Vagina (tissue), 2 donors: Measurements from ENCODE around the gene SLF2. TPM values are rescaled to one million over a fixed set of nuclear protein-coding genes. Genes with fewer than 3 reads are reported as not detected.

ENCODE experiments used
- DNase-seq, 2 donors: peaks; one replicate each; pipeline ENCODE4 v3.0.0-alpha.2; 2017; ENCODE audit errors: extremely low spot score in 2 of 2
- H3K27ac ChIP-seq: fragments of 200-600 bp; sonication (generic); one replicate; pipeline ENCODE4 v1.5.1; 2019
- H3K27me3 ChIP-seq: fragments of 200-600 bp; sonication (generic); one replicate; pipeline ENCODE4 v1.5.1; 2019
- H3K36me3 ChIP-seq, 2 donors: fragments of 200-600 bp; sonication (generic); one replicate each; pipeline ENCODE4 v1.5.1; 2017 to 2019
- H3K4me1 ChIP-seq: fragments of 200-600 bp; sonication (generic); one replicate; pipeline ENCODE4 v1.5.1; 2019
- H3K4me3 ChIP-seq, 2 donors: fragments of 200-600 bp; sonication (generic); 1 replicate in 1 of 2; 2 replicates in 1 of 2; pipeline ENCODE4 v1.5.1; 2016 to 2019
- H3K9me3 ChIP-seq: fragments of 200-600 bp; sonication (generic); one replicate; pipeline ENCODE4 v1.5.1; 2019
- CTCF ChIP-seq, 3 experiments: fragments of 450-650 bp in 2 of 3; fragments of 200-600 bp in 1 of 3; sonication (generic) in 1 of 3; IDR thresholded peaks; one replicate each; pipeline ENCODE4 v1.5.1; 2017 to 2019; ENCODE audit warnings: antibody characterized with exemption in 3 of 3, mild to moderate bottlenecking in 2 of 3, moderate library complexity in 2 of 3
- POLR2A ChIP-seq, 2 donors: fragments of 450-650 bp; IDR thresholded peaks; one replicate each; pipeline ENCODE4 v1.6.1; 2017; ENCODE audit warnings: antibody characterized with exemption in 2 of 2, mild to moderate bottlenecking in 2 of 2, moderate library complexity in 2 of 2
- POLR2AphosphoS5 ChIP-seq, 2 donors: sonication (generic); formaldehyde crosslinking; IDR thresholded peaks; one replicate each; pipeline ENCODE4 v1.9.0; 2017; ENCODE audit warnings: antibody characterized with exemption in 2 of 2, mild to moderate bottlenecking in 2 of 2, low read depth in 1 of 2; ENCODE audit not compliant: insufficient read depth in 1 of 2
- intact Hi-C: fragments of 100-400 bp; cut with DNase I; formaldehyde crosslinking; loops from one replicate; pipeline ENCODE4 v1.15.1; 2023
- microRNA counts, 2 donors: library from miRNA; unstranded; fragments of <30 nt; microRNA quantifications; one replicate each; lab custom pipeline; 2016 to 2017
- microRNA-seq: library from miRNA; unstranded; fragments of <30 nt; microRNA quantifications from one replicate; pipeline ENCODE4, GENCODE V29; 2017; ENCODE audit warnings: borderline number of aligned reads, borderline replicate concordance
- small RNA-seq: library from RNA; depleted of rRNA; stranded (forward); fragments of <200 nt; gene quantifications from one replicate; pipeline ENCODE3, GENCODE V24; 2016
- total RNA-seq: library from RNA; depleted of rRNA; stranded (reverse); fragments of >200 nt; gene quantifications from one replicate; pipeline ENCODE4 v1.2.3, GENCODE V29; 2016

SLF2 gene
- total RNA-seq, 1 donor from 2014 or later: 26.8 TPM

DNA sequence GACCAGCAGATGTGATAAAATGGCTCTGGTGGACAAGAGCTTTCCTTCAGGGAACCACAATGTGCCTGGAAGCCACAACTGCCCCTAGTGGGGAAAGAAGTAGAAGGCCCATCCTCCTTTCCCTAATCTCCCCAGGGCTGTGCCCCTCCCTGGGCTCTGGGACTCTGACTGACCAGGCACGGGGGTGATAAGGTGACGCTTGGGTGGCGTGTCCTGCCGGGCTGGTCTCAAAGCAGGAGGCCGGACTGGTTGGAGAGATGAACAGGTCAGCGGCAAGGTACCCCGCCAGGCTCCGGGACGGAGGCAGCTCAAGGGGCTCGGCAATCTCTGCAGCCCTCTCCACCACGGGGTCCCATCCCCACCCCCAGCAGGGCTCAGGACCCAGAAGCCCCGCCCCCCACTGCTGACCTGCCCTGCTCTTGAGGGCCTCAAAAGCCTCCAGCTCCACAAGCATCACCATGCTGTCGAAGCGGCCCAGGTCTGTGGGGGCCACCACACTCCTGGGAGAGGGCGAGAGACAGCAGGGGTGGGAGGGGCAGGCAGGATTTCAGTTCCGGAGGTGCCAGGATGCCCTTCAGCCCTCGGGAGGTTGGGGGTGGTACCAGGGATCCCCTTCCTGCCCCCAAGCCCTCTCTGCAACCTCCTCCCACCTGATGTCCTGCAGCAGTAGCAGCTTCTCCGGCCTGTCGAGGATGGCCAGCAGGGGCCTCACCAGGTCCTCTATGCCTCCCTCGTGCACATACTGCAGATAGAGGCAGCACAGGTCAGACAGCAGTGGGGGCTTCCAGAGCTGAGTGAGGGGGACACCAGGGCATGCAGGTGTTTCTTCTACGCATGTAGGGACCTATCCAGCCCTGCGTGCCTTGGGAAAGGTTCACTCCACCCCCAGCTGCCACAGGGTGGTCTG, 99.0 kb downstream of the SLF2 start:
- no peaks in the 10 kb centered on the region for H3K9me3 ChIP-seq
- no peaks in the 10 kb centered on the region for H3K27me3 ChIP-seq
- peaks cover 27% of the 10 kb centered on the region for H3K4me1 ChIP-seq
- no peak overlapping the region for H3K4me3 ChIP-seq
- DNase-seq: no peak
- intact Hi-C loops: loop anchor here (2.0 kb wide), 1 partner anchor 15 kb away; no protein-coding TSS in a partner anchor
- peaks cover 0 to 7% of the 10 kb centered on the region in 2 donors for H3K36me3 ChIP-seq
- H3K27ac ChIP-seq: no peak overlapping the region
- TF ChIP-seq POLR2AphosphoS5 (IDR thresholded peaks at IDR 0.05; ENCODE audit: insufficient read depth in 1 of 2, low read depth in 1 of 2) (no peak), POLR2A (IDR thresholded peaks at IDR 0.05) (no peak), CTCF (IDR thresholded peaks at IDR 0.05) (no peak)

- no peak for DNase-seq
These were observed 100.0 kb downstream of the SLF2 start for GRCh38 chr10:101012525-101013364.

DNA sequence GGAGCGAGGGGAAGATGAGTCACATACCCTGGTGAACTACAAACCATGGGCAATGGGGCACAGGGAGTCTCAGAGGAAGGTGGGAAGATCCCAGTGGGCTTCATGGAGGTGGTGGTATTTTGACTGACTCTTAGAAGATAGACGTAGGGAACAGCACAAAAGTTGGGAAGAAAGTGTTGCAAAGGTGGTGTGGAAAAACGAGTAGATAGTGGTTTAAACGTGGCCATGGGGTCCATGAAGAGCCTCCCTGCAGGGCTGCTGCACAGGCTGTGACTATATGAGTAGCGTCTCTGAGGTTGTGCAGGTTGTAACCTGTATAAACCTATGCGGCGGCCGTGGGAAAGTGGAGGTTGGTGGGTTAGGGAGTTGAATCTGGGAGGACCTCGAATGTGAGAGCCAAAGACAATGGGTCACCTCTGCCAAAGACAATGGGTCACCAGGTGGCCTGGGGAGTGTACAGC, 100.6 kb downstream of the SLF2 start:
- H3K4me3 ChIP-seq: no peak overlapping the region
- intact Hi-C loops: loop anchor here (2.0 kb wide), 1 partner anchor 17 kb away; no protein-coding TSS in a partner anchor
- H3K27ac ChIP-seq: peak overlapping the region; percentile 38

More at GRCh38 chr10:101012525-101013364, 100.0 kb downstream of the SLF2 start:
- H3K27ac ChIP-seq: peak overlapping the region; percentile 38
- no peaks in the 10 kb centered on the region for H3K36me3 ChIP-seq
- H3K9me3 ChIP-seq: no peaks in the 10 kb centered on the region
- intact Hi-C loops: loop anchor here (2.0 kb wide), 1 partner anchor 16 kb away; no protein-coding TSS in a partner anchor
- H3K4me1 ChIP-seq: peaks cover 18% of the 10 kb centered on the region
- no peak overlapping the region for H3K4me3 ChIP-seq
- TF ChIP-seq POLR2AphosphoS5 (IDR thresholded peaks at IDR 0.05; ENCODE audit: insufficient read depth in 1 of 2, low read depth in 1 of 2) (peak; percentile 29 to 59), CTCF (IDR thresholded peaks at IDR 0.05) (peak; percentile 73 to 94 (median 89)), POLR2A (IDR thresholded peaks at IDR 0.05) (no peak)
- no peaks in the 10 kb centered on the region for H3K27me3 ChIP-seq

GRCh38 chr10:101014230-101014884, 101.6 kb downstream of the SLF2 start:
- intact Hi-C loops: no loop called here

More for the DNA sequence above, 100.6 kb downstream of the SLF2 start:
- no peak for TF ChIP-seq POLR2AphosphoS5 (IDR thresholded peaks at IDR 0.05; ENCODE audit: insufficient read depth in 1 of 2, low read depth in 1 of 2)
- no peak for TF ChIP-seq CTCF (IDR thresholded peaks at IDR 0.05)
- no peak for TF ChIP-seq POLR2A (IDR thresholded peaks at IDR 0.05)
- H3K27me3 ChIP-seq: no peaks in the 10 kb centered on the region
- no peaks in the 10 kb centered on the region for H3K36me3 ChIP-seq
- DNase-seq: no peak
- no peaks in the 10 kb centered on the region for H3K9me3 ChIP-seq
- H3K4me1 ChIP-seq: peaks cover 12% of the 10 kb centered on the region

More at GRCh38 chr10:101014230-101014884, 101.6 kb downstream of the SLF2 start:
- H3K9me3 ChIP-seq: no peaks in the 10 kb centered on the region
- no peak overlapping the region for H3K27ac ChIP-seq
- H3K27me3 ChIP-seq: no peaks in the 10 kb centered on the region
- TF ChIP-seq POLR2A (IDR thresholded peaks at IDR 0.05): no peak
- TF ChIP-seq POLR2AphosphoS5 (IDR thresholded peaks at IDR 0.05; ENCODE audit: insufficient read depth in 1 of 2, low read depth in 1 of 2): no peak
- peak; percentile 86 to 89 (median 88) for TF ChIP-seq CTCF (IDR thresholded peaks at IDR 0.05)
- peaks cover 18% of the 10 kb centered on the region for H3K4me1 ChIP-seq
- H3K4me3 ChIP-seq: no peak overlapping the region
- no peak for DNase-seq
- no peaks in the 10 kb centered on the region for H3K36me3 ChIP-seq

MicroRNAs within 50 kb of the gene (microRNA counts, 767-probe panel; counts per million panel counts)
- 238 to 261 counts per million in 2 donors for microRNA hsa-miR-608 (lab: Ali Mortazavi, UCI)

Small RNAs within 50 kb of the gene (microRNA-seq; reads per million reads assigned to microRNA genes)
- gene MIR608: not detected

Small RNAs within 50 kb of the gene (small RNA-seq; reads per million reads assigned to genes)
- gene MIR608: not detected
- gene RF00019: not detected

Other genes with a start within 250 kb of the SLF2 start
- gene PAX2, start 167.4 kb upstream of the SLF2 start, total RNA-seq: not detected
- 6.4 TPM for gene SEMA4G, start 56.5 kb downstream of the SLF2 start, total RNA-seq
- gene MRPL43, start 74.5 kb downstream of the SLF2 start, total RNA-seq: 85.4 TPM
- gene TWNK, start 74.6 kb downstream of the SLF2 start, total RNA-seq: 5.2 TPM
- 99.4 TPM for gene LZTS2, start 86.8 kb downstream of the SLF2 start, total RNA-seq
- gene PDZD7, start 118.2 kb downstream of the SLF2 start, total RNA-seq: 1.5 TPM
- gene SFXN3, start 118.3 kb downstream of the SLF2 start, total RNA-seq: 95.0 TPM
- gene KAZALD1, start 149.0 kb downstream of the SLF2 start, total RNA-seq: 4.2 TPM
- gene TLX1, start 218.3 kb downstream of the SLF2 start, total RNA-seq: not detected